Right atrium auricular region (tissue), 2 donors: ENCODE data around the gene NEK6. TPM values are rescaled to one million over a fixed set of nuclear protein-coding genes. Genes with fewer than 3 reads are reported as not detected.
A peak's percentile ranks its signal among the peaks of the same experiment; 100 is the strongest.

ENCODE experiments used
- DNase-seq: peaks from one replicate; pipeline ENCODE4 v3.0.0-alpha.2; 2019; ENCODE audit warnings: low spot score
- H3K27ac ChIP-seq, 2 donors: fragments of 200-600 bp; sonication (generic); 1 replicate in 1 of 2; 2 replicates in 1 of 2; pipeline ENCODE4 v1.5.1; 2016 to 2019
- H3K27me3 ChIP-seq, 2 donors: fragments of 200-600 bp; sonication (generic); one replicate each; pipeline versions ENCODE4 v1.5.1 to v1.6.0; 2017 to 2019
- H3K36me3 ChIP-seq: fragments of 200-600 bp; sonication (generic); one replicate; pipeline ENCODE4 v1.5.1; 2016
- H3K4me1 ChIP-seq, 2 donors: fragments of 200-600 bp; sonication (generic); one replicate each; pipeline versions ENCODE4 v1.5.1 to v1.6.0; 2017 to 2019
- H3K4me3 ChIP-seq, 2 donors: fragments of 200-600 bp; sonication (generic); 1 replicate in 1 of 2; 2 replicates in 1 of 2; pipeline ENCODE4 v1.5.1; 2017 to 2019; ENCODE audit warnings: mild to moderate bottlenecking in 1 of 2, moderate library complexity in 1 of 2
- H3K9me3 ChIP-seq, 2 donors: fragments of 200-600 bp; sonication (generic); one replicate each; pipeline ENCODE4 v1.5.1; 2019
- total RNA-seq, 2 donors: library from RNA; depleted of rRNA; stranded (reverse); fragments of >200 nt; gene quantifications; one replicate each; pipeline ENCODE4 v1.1.0, GENCODE V29; 2016
- TF ChIP-seq, protein P1 (sequence below), 2 donors: fragments of 200-600 bp; sonication (generic); IDR thresholded peaks; one replicate each; pipeline ENCODE4 v1.5.1; 2019; ENCODE audit warnings: antibody characterized with exemption in 2 of 2

Gene NEK6
- total RNA-seq, 2 donors from 2014 or later, result 9.2 to 9.7 TPM

DNA sequence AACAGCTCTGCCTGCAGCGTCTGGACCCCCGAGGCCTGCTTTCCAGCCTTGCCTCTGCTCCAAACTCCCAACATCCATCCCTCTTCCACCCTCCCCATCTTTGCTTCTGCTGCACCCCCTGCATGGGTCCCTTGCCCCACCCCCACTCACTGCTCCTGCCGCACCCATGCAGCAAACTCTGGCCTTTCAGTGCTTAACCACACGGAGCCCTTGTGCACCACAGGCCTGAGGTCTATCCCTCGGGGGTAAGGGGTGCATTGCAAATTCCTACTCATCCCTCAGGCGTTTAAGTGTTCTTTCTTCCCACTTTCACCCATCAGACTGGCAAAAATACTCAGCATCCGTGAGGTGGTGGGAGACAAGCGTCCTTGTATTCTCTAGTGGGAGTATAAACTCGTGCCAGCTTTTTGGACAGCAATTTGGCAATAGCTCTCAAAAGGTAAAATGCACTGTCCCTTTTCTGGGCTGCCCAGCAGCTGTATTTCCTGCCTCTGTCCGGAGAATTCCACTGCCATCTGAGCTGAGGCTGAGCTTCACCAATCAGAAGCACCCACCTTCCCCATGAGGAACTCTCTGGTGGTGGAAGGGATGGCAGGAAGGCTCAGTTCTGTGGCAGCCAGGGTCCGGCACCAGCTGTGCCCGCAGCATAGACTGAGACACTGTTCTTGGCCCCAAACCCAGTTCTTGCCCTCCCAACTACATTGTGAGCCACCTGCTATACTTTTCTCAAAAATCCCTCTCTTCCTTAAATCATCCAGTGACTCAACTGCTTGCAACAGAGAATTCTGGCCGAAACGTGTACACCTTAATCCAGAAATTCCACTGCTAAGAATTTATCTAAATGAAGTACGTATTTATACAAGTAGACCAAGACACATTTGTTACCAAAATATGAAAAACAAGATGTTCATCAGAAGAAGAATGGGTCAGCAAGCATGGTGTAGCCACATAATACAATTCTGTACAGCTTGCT is 142.5 kb downstream of the NEK6 start:
- Histone ChIP-seq H3K4me3 (no peak overlapping the region), H3K9me3 (no peaks in the 10 kb centered on the region), H3K36me3 (peaks cover 21% of the 10 kb centered on the region), H3K27me3 (no peaks in the 10 kb centered on the region), H3K27ac (peak overlapping the region; percentile 18 to 40), H3K4me1 (peaks cover 0 to 21% of the 10 kb centered on the region in 2 donors)
- TF ChIP-seq, protein P1, sequence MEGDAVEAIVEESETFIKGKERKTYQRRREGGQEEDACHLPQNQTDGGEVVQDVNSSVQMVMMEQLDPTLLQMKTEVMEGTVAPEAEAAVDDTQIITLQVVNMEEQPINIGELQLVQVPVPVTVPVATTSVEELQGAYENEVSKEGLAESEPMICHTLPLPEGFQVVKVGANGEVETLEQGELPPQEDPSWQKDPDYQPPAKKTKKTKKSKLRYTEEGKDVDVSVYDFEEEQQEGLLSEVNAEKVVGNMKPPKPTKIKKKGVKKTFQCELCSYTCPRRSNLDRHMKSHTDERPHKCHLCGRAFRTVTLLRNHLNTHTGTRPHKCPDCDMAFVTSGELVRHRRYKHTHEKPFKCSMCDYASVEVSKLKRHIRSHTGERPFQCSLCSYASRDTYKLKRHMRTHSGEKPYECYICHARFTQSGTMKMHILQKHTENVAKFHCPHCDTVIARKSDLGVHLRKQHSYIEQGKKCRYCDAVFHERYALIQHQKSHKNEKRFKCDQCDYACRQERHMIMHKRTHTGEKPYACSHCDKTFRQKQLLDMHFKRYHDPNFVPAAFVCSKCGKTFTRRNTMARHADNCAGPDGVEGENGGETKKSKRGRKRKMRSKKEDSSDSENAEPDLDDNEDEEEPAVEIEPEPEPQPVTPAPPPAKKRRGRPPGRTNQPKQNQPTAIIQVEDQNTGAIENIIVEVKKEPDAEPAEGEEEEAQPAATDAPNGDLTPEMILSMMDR (IDR thresholded peaks at IDR 0.05), result no peak
- no peak for DNase-seq

Other genes with a start within 250 kb of the NEK6 start
- gene LHX2, start 246.2 kb upstream of the NEK6 start, total RNA-seq, result under 1 TPM in 1 of 2 donors, not detected in 1; 0.31 TPM
- 100 to 1,000 TPM; 178 to 207 TPM for gene PSMB7, start 157.5 kb downstream of the NEK6 start, total RNA-seq
- gene ADGRD2, start 192.5 kb downstream of the NEK6 start, total RNA-seq, result not detected
- not detected for gene NR5A1, start 249.4 kb downstream of the NEK6 start, total RNA-seq